Activated T-helper 2 cell treated with anti-CD3 and anti-CD28 coated beads, Interferon-gamma antibody, Interleukin-2, Interleukin-4, amounts not matched to agents 10 μg/mL and 5 μg/mL and 100 μg/mL, durations not matched to agents 14 hours and 24 hours and 36 hours (primary cell): ENCODE results near the gene SORCS2. TPM values are rescaled to one million over a fixed set of nuclear protein-coding genes. Genes with fewer than 3 reads are reported as not detected.

Source experiments
- DNase-seq: peaks from one replicate; pipeline ENCODE4 v3.0.0; 2021; ENCODE audit warnings: low spot score
- H3K27ac Mint-ChIP-seq: one replicate; pipeline ENCODE4 v1.8.0; 2021; ENCODE audit warnings: mixed read lengths
- H3K27me3 Mint-ChIP-seq: one replicate; pipeline ENCODE4 v1.8.0; 2021; ENCODE audit warnings: low read depth, mixed read lengths
- H3K36me3 Mint-ChIP-seq: one replicate; pipeline ENCODE4 v1.8.0; 2021; ENCODE audit warnings: low read depth, mixed read lengths
- H3K4me1 Mint-ChIP-seq: one replicate; pipeline ENCODE4 v1.8.0; 2021; ENCODE audit warnings: low read depth, mixed read lengths
- H3K4me3 Mint-ChIP-seq: one replicate; pipeline ENCODE4 v1.8.0; 2021; ENCODE audit warnings: low read depth, mild to moderate bottlenecking, moderate library complexity, mixed read lengths
- H3K9me3 Mint-ChIP-seq: one replicate; pipeline ENCODE4 v1.8.0; 2021; ENCODE audit warnings: mixed read lengths
- intact Hi-C: fragments of 100-400 bp; cut with micrococcal nuclease; formaldehyde crosslinking; loops from one replicate; pipeline ENCODE4 v1.15.1; 2023
- total RNA-seq: library from RNA; stranded (reverse); gene quantifications from 2 replicates; pipeline ENCODE4 v1.2.3, GENCODE V29; 2022

SORCS2 gene
- total RNA-seq, 1 donor from 2014 or later = 0.02 TPM

- intact Hi-C loops = loop anchor here (5.0 kb wide), 4 partner anchors 146 to 611 kb away; no protein-coding TSS in a partner anchor
- H3K4me1 Mint-ChIP-seq = no peaks in the 10 kb centered on the region
- H3K27me3 Mint-ChIP-seq = peaks cover 43% of the 10 kb centered on the region
- no peaks in the 10 kb centered on the region for H3K36me3 Mint-ChIP-seq
- H3K27ac Mint-ChIP-seq = no peak overlapping the region
- no peaks in the 10 kb centered on the region for H3K9me3 Mint-ChIP-seq
- no peak for DNase-seq
- H3K4me3 Mint-ChIP-seq = no peak overlapping the region
Measured at GRCh38 chr4:7191546-7192251, 639 bp upstream of the SORCS2 start.

- Mint-ChIP-seq H3K4me3 (no peak overlapping the region), H3K27ac (no peak overlapping the region), H3K36me3 (no peaks in the 10 kb centered on the region), H3K27me3 (peaks cover 48% of the 10 kb centered on the region), H3K9me3 (no peaks in the 10 kb centered on the region), H3K4me1 (no peaks in the 10 kb centered on the region)
- intact Hi-C loops = loop anchor here (5.0 kb wide), 4 partner anchors 144 to 609 kb away; no protein-coding TSS in a partner anchor
- DNase-seq = no peak
Measured at GRCh38 chr4:7193030-7193958, 956 bp downstream of the SORCS2 start.

GRCh38 chr4:7194251-7195140 is 2.2 kb downstream of the SORCS2 start:
- H3K4me1 Mint-ChIP-seq = no peaks in the 10 kb centered on the region
- DNase-seq = no peak
- intact Hi-C loops = loop anchor here (5.0 kb wide), 4 partner anchors 143 to 608 kb away; no protein-coding TSS in a partner anchor
- peaks cover 44% of the 10 kb centered on the region for H3K27me3 Mint-ChIP-seq
- no peaks in the 10 kb centered on the region for H3K9me3 Mint-ChIP-seq
- no peaks in the 10 kb centered on the region for H3K36me3 Mint-ChIP-seq
- no peak overlapping the region for H3K4me3 Mint-ChIP-seq
- no peak overlapping the region for H3K27ac Mint-ChIP-seq

GRCh38 chr4:7195141-7195515 is 2.8 kb downstream of the SORCS2 start:
- no peaks in the 10 kb centered on the region for H3K36me3 Mint-ChIP-seq
- intact Hi-C loops = no loop called here

GRCh38 chr4:7195546-7196287 is 3.4 kb downstream of the SORCS2 start:
- Mint-ChIP-seq H3K27me3 (peaks cover 38% of the 10 kb centered on the region), H3K27ac (no peak overlapping the region), H3K4me1 (no peaks in the 10 kb centered on the region), H3K9me3 (no peaks in the 10 kb centered on the region), H3K36me3 (no peaks in the 10 kb centered on the region), H3K4me3 (no peak overlapping the region)
- no peak for DNase-seq
- intact Hi-C loops = no loop called here

More at GRCh38 chr4:7195141-7195515, 2.8 kb downstream of the SORCS2 start:
- Mint-ChIP-seq H3K4me1 (no peaks in the 10 kb centered on the region), H3K27me3 (peaks cover 41% of the 10 kb centered on the region), H3K4me3 (no peak overlapping the region), H3K9me3 (no peaks in the 10 kb centered on the region), H3K27ac (no peak overlapping the region)
- no peak for DNase-seq

DNA sequence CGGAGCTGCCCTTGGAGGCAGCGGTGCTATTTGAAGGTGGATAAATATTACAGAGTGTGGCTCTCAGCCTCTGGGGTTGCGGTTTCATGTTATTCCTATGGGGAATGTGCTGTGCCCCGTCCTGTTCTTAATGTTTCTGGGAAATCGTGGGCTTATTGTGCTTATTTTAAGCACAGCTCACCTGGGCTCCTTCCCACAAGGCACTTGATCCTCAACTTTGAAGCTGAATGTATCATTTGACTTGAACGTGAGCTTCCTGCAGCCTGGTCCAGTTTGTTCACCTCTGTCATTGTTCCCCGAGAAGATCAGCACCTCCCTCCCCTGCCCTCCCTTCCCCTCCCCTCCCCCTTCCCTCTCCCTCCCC is 3.9 kb downstream of the SORCS2 start:
- Mint-ChIP-seq H3K4me1 (no peaks in the 10 kb centered on the region), H3K27me3 (peaks cover 37% of the 10 kb centered on the region), H3K27ac (no peak overlapping the region), H3K4me3 (no peak overlapping the region), H3K36me3 (no peaks in the 10 kb centered on the region), H3K9me3 (no peaks in the 10 kb centered on the region)
- DNase-seq = no peak
- intact Hi-C loops = no loop called here

- DNase-seq = no peak
- Mint-ChIP-seq H3K4me1 (no peaks in the 10 kb centered on the region), H3K9me3 (no peaks in the 10 kb centered on the region), H3K4me3 (no peak overlapping the region), H3K36me3 (no peaks in the 10 kb centered on the region), H3K27ac (no peak overlapping the region), H3K27me3 (peaks cover 37% of the 10 kb centered on the region)
- intact Hi-C loops = no loop called here
Measured at GRCh38 chr4:7196736-7197135, 4.4 kb downstream of the SORCS2 start.

- no peak for DNase-seq
- no peaks in the 10 kb centered on the region for H3K9me3 Mint-ChIP-seq
- no peaks in the 10 kb centered on the region for H3K36me3 Mint-ChIP-seq
- H3K27ac Mint-ChIP-seq = no peak overlapping the region
- intact Hi-C loops = no loop called here
- H3K4me1 Mint-ChIP-seq = no peaks in the 10 kb centered on the region
- H3K4me3 Mint-ChIP-seq = no peak overlapping the region
- peaks cover 33% of the 10 kb centered on the region for H3K27me3 Mint-ChIP-seq
Measured at GRCh38 chr4:7197910-7198309, 5.6 kb downstream of the SORCS2 start.

DNA sequence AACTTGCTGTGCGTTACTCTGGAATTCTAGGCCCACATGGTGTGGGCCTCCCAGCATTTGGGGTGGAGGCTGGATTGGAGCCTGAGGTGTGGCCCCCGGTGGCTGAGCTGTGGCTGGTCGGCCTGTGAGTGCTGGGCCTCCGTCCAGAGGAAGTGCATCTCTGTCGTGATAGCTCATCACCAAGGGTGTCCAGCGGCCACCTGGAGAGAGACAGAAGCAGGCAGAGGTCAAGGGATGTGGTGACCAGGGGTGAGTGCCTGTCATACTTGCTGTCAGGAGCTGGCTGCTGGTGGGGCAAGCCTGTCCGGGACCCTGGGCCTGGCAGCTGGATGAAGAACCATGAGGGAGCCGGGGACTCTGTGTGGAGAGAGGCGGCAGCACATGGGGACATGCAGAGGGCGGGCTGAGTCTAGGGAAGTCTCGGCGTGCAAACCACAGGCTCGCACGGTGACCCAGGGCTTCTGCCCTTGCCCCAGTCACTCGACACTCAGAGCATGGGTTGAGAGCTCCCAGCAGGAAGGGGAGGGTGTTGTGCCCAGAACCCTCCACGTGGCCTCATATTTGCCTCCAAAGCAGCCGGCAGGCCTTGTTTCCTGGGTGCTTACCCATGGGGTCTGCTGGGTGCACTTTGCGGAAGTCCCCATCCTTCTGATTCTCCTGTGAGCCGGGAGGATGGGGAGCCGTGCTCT is 6.2 kb downstream of the SORCS2 start:
- Mint-ChIP-seq H3K27me3 (peaks cover 30% of the 10 kb centered on the region), H3K36me3 (no peaks in the 10 kb centered on the region), H3K27ac (no peak overlapping the region), H3K9me3 (no peaks in the 10 kb centered on the region), H3K4me3 (no peak overlapping the region), H3K4me1 (no peaks in the 10 kb centered on the region)
- intact Hi-C loops = no loop called here
- no peak for DNase-seq

DNA sequence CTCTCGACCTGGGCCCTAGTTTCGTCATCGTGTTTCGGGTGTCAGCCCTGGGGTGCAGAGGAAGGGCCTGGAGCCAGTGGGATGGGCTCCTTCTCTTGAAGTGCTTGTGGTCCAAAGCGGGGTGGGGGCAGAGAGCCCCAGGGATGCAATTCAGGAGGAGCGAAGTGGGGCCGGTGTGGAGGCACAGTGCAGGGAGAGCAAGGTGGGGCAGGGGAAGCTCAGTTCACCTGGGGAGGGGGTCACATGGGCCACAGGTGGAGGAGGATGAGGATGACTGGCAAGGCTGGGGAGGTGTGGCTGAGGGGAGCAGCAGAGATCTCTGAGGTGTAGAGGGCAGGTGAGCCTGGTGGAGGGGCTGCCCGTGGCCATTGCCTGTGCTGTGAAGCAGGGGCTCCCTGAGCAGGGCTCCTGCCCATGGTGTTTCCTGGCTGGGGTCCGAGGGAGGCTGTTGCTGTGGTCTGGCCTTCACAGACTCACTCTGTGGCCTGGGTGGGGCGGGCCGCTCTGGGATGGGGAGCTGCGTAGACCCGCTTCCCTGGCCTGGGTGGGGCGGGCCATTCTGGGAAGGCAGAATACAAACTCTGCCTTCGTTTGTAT is 6.9 kb downstream of the SORCS2 start:
- no peak for DNase-seq
- no peak overlapping the region for H3K4me3 Mint-ChIP-seq

DNA sequence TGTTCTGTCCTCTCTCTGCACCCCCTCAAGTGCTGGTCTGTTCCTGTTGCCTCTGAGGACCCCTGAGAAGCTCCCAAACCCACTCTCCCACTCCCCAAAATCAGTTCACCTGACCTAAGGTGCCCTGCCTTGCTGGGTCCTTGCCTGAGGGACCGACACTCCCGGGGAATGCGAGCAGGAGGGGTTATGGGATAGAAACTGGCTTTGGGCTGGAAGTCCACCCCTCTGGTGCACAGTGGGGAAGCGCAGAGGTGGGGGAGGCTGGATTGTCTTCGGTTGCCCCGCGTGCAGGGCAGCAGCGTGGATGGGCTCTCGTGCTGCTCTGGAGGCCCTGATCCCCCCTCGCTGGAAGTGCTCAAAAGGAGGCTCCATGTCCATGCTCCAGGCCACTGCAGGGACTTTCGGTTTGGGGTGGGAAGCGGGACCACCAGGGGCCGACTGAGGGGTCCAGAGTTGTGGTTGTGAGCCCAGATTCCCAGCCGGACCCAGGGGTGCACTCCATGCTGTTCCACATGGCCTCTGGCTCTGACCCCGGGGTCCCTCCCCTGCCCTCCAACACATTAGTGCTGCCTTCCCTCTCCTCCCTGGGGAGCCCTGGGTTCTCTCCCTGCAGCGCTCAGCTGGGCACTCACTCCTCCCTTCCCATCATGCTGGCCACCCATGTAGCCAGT is 7.6 kb downstream of the SORCS2 start:
- no peaks in the 10 kb centered on the region for H3K36me3 Mint-ChIP-seq
- H3K4me3 Mint-ChIP-seq = no peak overlapping the region
- H3K27ac Mint-ChIP-seq = no peak overlapping the region
- peaks cover 24% of the 10 kb centered on the region for H3K27me3 Mint-ChIP-seq
- DNase-seq = no peak
- intact Hi-C loops = no loop called here
- no peaks in the 10 kb centered on the region for H3K4me1 Mint-ChIP-seq
- no peaks in the 10 kb centered on the region for H3K9me3 Mint-ChIP-seq

More for the DNA sequence above, 6.9 kb downstream of the SORCS2 start:
- Mint-ChIP-seq H3K36me3 (no peaks in the 10 kb centered on the region), H3K27me3 (peaks cover 28% of the 10 kb centered on the region), H3K27ac (no peak overlapping the region), H3K9me3 (no peaks in the 10 kb centered on the region), H3K4me1 (no peaks in the 10 kb centered on the region)
- intact Hi-C loops = no loop called here
